ENCODE results near the gene TAF6L.
"Not testable (repeated sequence)": the region's sequence is repeated elsewhere in the genome, so short reads cannot be mapped to it uniquely, and the experiment has no call there.

The TAF6L gene

GRCh38 chr11:62771144-62772021 lies at the start of gene TAF6L:
Gene TAF6L, plus strand, starts transcription at chr11:62771396. Its CDS starts 4,388 bp downstream, at chr11:62775784.
- peak; percentile 75 to 76 for DNase-seq (ENCODE audit: low read depth in 2 of 2)

DNA sequence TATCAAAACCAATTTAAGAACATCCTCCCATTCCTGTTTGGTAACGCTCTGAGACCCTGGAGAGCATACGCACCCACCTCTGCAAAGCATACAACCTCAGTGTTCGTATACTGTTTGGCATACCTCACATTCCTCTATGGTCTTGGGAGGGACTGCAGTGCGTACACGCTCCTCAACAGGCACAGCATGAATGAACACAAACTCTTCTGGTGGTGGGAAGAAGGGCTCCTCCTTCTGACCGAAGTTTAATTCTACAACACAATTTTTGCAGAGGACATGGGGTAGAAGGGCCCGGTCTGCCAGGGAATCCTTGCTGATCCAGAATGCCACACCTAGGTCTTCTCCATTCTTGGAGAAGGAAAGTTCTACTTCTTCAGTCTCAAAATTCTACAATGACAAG lies 49.2 kb upstream of the TAF6L start:
- DNase-seq (ENCODE audit: low read depth in 2 of 2), result no peak

GRCh38 chr11:62724171-62724570 lies 47.0 kb upstream of the TAF6L start:
- DNase-seq (ENCODE audit: low read depth in 2 of 2), result no peak

DNA sequence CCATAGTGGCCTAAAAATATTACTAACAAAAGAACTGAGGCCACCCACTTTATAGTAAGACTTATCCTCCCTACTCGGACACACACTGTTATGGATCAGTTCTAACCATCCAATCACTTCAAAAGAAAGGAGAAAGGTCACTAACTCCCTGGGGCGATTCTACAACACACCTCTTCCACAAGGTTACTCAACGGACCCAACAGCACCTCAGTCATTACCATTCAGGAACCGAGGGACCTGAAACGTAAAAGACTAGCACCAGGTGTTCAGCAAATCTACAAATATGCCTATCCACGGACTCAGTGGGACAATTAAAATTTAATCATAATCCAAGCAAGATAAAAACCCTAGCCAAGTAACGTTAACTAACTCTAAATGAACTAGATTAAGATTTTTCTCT lies 45.5 kb upstream of the TAF6L start:
- DNase-seq (ENCODE audit: low read depth in 2 of 2), result no peak

DNA sequence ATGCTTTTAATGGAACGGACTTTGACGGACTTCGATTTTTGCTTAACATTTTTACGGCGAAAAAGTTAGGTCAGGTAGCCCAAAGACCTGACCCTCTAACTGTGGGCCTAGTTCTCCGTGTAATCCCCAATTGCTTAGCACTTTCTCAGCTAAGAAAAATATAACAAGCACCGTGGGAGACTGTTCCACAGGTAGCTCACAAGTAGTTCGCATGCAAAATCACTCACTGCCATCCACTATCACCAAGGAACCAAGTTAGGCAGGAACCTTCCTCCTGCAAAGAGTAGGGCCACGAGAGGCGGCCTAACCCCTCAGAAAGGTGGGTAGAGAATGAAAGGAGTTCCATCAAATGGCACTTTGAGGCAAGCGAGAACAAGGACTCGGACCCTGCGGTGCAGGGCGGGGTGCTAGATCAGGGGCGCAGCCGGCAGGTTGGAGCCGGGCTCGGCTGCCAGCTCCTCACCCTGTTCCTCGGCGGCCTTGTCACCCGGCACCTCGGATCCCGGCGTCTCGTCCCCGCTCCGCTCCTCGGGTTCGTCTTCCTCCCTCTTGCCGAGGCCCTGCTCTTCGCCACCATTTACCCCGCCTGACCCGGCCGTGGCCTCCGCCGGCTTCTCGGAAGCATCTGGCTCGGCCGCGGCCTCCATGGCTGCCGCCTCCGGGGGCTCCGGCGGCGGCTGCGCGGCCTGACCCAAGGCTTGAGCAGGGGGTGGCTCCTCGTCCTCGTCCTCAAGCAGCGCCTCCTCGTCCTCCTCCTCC lies 44.9 kb upstream of the TAF6L start:
- no peak for DNase-seq (ENCODE audit: low read depth in 2 of 2)

GRCh38 chr11:62726915-62727164 lies 44.4 kb upstream of the TAF6L start:
- no peak for DNase-seq (ENCODE audit: low read depth in 2 of 2)

- peak; percentile 93 to 96 for DNase-seq (ENCODE audit: low read depth in 2 of 2)
Measured at GRCh38 chr11:62727165-62727871, 43.9 kb upstream of the TAF6L start, which contains the start of gene HNRNPUL2. Gene HNRNPUL2, minus strand, starts transcription at chr11:62727457. Its CDS starts 301 bp downstream, at chr11:62727156.

DNA sequence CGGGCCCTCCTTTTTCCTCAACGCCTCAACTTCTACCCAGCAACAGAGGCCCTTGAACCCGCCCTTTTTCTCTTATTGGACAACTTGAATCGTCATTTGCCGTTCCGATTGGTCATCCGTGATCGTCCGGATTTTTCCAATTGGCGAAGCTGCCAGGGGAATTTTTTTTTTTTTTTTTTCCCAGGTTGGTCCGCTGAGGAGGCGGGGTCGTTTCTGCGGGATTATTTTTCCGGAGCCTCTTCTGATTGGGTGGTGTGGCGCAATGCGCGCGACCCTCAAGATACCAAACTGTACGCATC lies 43.4 kb upstream of the TAF6L start:
- peak; percentile 46 to 52 for DNase-seq (ENCODE audit: low read depth in 2 of 2)

- peak; percentile 58 to 71 for DNase-seq (ENCODE audit: low read depth in 2 of 2)
Measured at GRCh38 chr11:62728171-62728988, 42.8 kb upstream of the TAF6L start, which contains the start of gene TTC9C. Gene TTC9C, plus strand, starts transcription at chr11:62728486. Its CDS starts 363 bp downstream, at chr11:62728849.

DNA sequence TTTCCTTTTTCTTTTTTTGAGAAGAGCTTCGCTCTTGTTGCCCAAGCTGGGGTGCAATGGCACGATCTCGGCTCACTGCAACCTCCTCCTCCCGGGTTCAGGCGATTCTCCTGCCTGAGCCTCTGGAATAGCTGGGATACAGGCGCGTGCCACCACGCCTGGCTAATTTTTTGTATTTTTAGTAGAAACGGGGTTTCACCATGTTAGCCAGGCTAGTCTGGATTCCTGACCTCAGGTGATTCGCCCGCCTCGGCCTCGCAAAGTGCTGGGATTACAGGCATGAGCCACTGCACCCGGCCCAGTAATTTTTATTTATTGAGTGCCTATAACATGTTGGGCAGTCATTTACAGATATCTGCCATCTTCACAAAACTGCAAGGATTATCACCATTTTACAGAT lies 41.1 kb upstream of the TAF6L start:
- DNase-seq (ENCODE audit: low read depth in 2 of 2), result not testable (repeated sequence)

DNA sequence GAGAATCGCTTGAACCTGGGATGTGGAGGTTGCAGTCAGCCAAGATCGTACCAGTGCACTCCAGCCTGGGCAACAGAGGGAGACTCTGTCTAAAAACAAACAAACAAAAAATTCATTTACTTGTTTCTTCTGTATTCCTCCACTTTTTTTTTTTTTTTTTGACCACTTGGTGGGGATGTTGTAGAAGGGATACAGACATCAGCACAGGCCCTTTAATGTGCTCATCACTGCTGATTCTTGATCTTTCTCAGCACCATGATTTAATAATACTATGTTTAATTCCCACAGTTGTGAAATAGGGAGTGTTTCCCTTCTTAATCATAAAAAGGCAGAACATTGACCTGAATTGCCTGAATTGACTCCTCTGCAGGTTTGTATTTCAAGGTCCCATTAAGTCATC lies 38.4 kb upstream of the TAF6L start:
- no peak for DNase-seq (ENCODE audit: low read depth in 2 of 2)

DNA sequence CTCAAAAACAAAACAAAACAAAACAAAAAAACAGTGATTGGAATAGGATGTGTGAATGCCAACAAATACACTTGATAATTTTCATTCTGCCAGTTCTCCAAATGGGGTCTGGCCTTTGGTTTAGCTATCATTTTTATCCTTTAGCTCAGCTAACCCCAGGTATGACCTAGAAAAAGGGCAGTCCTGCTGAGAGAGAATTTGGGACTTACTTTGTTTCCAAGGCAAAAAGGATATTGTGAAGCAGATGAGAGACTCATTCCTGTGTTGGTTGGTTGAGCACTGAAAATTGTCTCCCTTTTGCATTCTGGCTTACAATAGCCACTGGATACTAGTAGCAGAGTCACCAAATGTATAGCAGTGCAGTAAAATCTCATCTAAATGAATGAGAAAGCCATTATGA lies 34.0 kb upstream of the TAF6L start:
- no peak for DNase-seq (ENCODE audit: low read depth in 2 of 2)

GRCh38 chr11:62747475-62748160 lies 23.6 kb upstream of the TAF6L start:
- no peak for DNase-seq (ENCODE audit: low read depth in 2 of 2)

DNA sequence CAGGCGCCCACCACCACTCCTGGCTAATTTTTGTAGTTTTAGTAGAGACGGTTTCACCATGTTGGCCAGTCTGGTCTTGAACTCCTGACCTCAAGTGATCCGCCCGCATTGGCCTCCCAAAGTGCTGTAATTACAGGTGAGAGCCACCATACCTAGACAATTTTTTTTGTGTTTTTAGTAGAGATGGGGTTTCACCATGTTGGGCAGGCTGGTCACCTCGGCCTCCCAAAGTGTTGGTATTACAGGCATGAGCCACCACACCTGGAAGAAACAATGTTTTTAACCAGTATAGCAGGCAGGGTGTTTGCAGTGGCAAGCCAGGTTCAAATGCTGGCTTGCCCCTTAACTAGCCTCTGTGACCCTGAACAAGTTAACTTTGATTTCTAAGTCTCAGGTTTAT lies 21.3 kb upstream of the TAF6L start:
- DNase-seq (ENCODE audit: low read depth in 2 of 2), result not testable (repeated sequence)

GRCh38 chr11:62752177-62752785 lies 18.9 kb upstream of the TAF6L start:
- no peak for DNase-seq (ENCODE audit: low read depth in 2 of 2)

- no peak for DNase-seq (ENCODE audit: low read depth in 2 of 2)
Measured at GRCh38 chr11:62752994-62753735, 18.0 kb upstream of the TAF6L start.

DNA sequence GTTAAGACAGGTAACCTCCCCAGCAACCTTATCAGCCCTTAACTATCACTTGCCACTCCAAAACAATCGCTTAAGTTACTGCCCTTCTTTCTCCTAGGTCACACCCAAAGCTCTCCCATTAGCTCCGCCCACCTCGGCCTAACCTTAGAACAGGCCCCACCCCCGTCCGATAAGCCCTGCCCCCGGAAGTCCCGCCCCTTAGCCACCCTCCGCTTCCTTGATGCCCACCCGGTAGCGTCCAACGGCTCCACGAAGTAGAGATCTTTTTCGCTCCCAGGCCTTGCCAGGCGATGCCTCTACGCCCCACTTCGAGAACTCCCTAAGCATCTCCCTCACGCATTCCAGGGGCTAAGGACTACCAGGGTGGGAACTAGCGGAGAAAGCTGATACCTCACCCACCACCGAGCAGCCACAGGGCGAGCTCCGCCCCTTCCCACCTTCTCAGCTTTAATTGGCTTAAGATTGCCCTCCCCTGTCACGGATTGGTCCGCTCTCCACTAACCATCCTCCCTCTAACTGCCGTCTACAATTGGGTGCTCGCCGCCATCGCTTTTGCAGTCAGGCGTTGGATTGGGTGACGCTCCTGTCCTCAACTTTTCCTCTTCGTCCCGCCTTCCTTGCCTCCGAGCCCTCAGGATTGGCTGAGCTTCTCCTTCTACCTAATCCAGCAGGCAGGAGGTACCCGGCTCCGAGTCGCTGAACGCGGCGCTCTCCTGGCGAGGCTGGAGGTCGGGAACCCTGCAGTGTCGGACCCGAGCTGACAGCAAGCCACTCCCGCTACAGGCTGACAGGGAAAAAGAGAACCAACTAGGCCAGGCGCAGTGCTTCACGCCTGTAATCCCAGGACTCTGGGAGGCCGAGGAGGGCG lies 17.2 kb upstream of the TAF6L start, which contains the start of gene ZBTB3:
ZBTB3 (minus strand) TSS at position 425 of the 868 bp plus-strand sequence. CDS start 496 bp downstream, outside the sequence.
- DNase-seq (ENCODE audit: low read depth in 2 of 2), result peak; percentile 92 to 93

DNA sequence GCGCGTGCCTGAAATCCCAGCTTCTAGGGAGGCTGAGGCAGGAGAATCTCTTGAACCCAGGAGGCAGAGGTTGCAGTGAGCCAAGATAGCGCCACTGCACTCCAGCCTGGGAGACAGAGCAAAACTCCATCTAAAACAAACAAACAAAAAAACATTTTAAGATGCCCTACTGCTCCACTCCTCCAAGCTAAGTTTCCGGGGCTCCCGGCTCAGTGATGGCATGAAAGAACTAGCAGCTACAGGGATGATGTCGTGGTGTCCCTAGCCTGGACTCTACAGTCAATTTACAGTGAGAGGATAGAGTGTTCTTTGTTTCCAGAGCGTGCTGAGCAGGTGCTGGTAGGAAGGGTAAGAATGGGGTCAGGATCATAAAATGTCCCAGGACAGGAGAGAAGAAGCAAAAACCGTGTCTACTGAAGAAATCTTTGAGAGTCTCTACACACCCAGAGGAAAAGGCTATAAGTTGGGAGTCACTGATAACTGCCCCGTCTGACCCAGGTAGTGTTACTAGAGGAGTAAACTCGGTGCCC lies 16.0 kb upstream of the TAF6L start:
- DNase-seq (ENCODE audit: low read depth in 2 of 2), result no peak

Data from stimulated activated CD8-positive, alpha-beta memory T cell treated with anti-CD3 and anti-CD28 coated beads, Interleukin-7, amount 100 ng/mL, for 1 hour (primary cell).